ENCODE data around the gene LRRC43.
A peak's percentile ranks its signal among the peaks of the same experiment; 100 is the strongest.

LRRC43 gene

GRCh38 chr12:122216445-122216844 is 33.5 kb downstream of the LRRC43 start:
- H3K4me1 ChIP-seq (ENCODE audit: control insufficient read depth, insufficient read depth, low read length, poor library complexity, severe bottlenecking), result no peaks in the 10 kb centered on the region
- no peak overlapping the region for H3K27ac ChIP-seq (ENCODE audit: insufficient read depth, low read length, poor library complexity, severe bottlenecking)
- no peak for DNase-seq
- H3K27me3 ChIP-seq (replicated peaks; ENCODE audit: control insufficient read depth, insufficient read depth, low read length, poor library complexity, severe bottlenecking), result no peaks in the 10 kb centered on the region
- no peak overlapping the region for H3K4me3 ChIP-seq (ENCODE audit: insufficient read depth, low read depth, low read length, poor library complexity, severe bottlenecking)
- no peaks in the 10 kb centered on the region for H3K9me3 ChIP-seq (ENCODE audit: control insufficient read depth, low read length)
- H3K36me3 ChIP-seq (ENCODE audit: control insufficient read depth, insufficient read depth, low read length), result peaks cover 84% of the 10 kb centered on the region

GRCh38 chr12:122225683-122226365 is 42.9 kb downstream of the LRRC43 start, which contains the start of gene DIABLO:
Gene DIABLO, minus strand, starts transcription at chr12:122226052. Its CDS starts 38 bp downstream, at chr12:122226014.
- no peaks in the 10 kb centered on the region for H3K27me3 ChIP-seq (replicated peaks; ENCODE audit: control insufficient read depth, insufficient read depth, low read length, poor library complexity, severe bottlenecking)
- peak; percentile 100 for DNase-seq
- H3K27ac ChIP-seq (ENCODE audit: insufficient read depth, low read length, poor library complexity, severe bottlenecking), result peak within 1 kb of the TSS; percentile 98
- H3K4me3 ChIP-seq (ENCODE audit: insufficient read depth, low read depth, low read length, poor library complexity, severe bottlenecking), result peak within 1 kb of the TSS; percentile 100
- peaks cover 30% of the 10 kb centered on the region for H3K36me3 ChIP-seq (ENCODE audit: control insufficient read depth, insufficient read depth, low read length)
- H3K4me1 ChIP-seq (ENCODE audit: control insufficient read depth, insufficient read depth, low read length, poor library complexity, severe bottlenecking), result peaks cover 23% of the 10 kb centered on the region
- H3K9me3 ChIP-seq (ENCODE audit: control insufficient read depth, low read length), result no peaks in the 10 kb centered on the region

GRCh38 chr12:122226366-122227125 is 43.6 kb downstream of the LRRC43 start:
- Histone ChIP-seq H3K9me3 (ENCODE audit: control insufficient read depth, low read length) (no peaks in the 10 kb centered on the region), H3K36me3 (ENCODE audit: control insufficient read depth, insufficient read depth, low read length) (peaks cover 31% of the 10 kb centered on the region), H3K27ac (ENCODE audit: insufficient read depth, low read length, poor library complexity, severe bottlenecking) (no peak overlapping the region), H3K27me3 (replicated peaks; ENCODE audit: control insufficient read depth, insufficient read depth, low read length, poor library complexity, severe bottlenecking) (no peaks in the 10 kb centered on the region), H3K4me1 (ENCODE audit: control insufficient read depth, insufficient read depth, low read length, poor library complexity, severe bottlenecking) (peaks cover 23% of the 10 kb centered on the region), H3K4me3 (ENCODE audit: insufficient read depth, low read depth, low read length, poor library complexity, severe bottlenecking) (peak overlapping the region; percentile 48)
- DNase-seq, result no peak

- Histone ChIP-seq H3K4me1 (ENCODE audit: control insufficient read depth, insufficient read depth, low read length, poor library complexity, severe bottlenecking) (peaks cover 23% of the 10 kb centered on the region), H3K9me3 (ENCODE audit: control insufficient read depth, low read length) (no peaks in the 10 kb centered on the region), H3K4me3 (ENCODE audit: insufficient read depth, low read depth, low read length, poor library complexity, severe bottlenecking) (no peak overlapping the region), H3K27me3 (replicated peaks; ENCODE audit: control insufficient read depth, insufficient read depth, low read length, poor library complexity, severe bottlenecking) (no peaks in the 10 kb centered on the region), H3K36me3 (ENCODE audit: control insufficient read depth, insufficient read depth, low read length) (peaks cover 38% of the 10 kb centered on the region), H3K27ac (ENCODE audit: insufficient read depth, low read length, poor library complexity, severe bottlenecking) (no peak overlapping the region)
- peak; percentile 33 to 45 (median 34) for DNase-seq
Observed at GRCh38 chr12:122227341-122227740, 44.4 kb downstream of the LRRC43 start.

- no peak overlapping the region for H3K27ac ChIP-seq (ENCODE audit: insufficient read depth, low read length, poor library complexity, severe bottlenecking)
- peaks cover 23% of the 10 kb centered on the region for H3K4me1 ChIP-seq (ENCODE audit: control insufficient read depth, insufficient read depth, low read length, poor library complexity, severe bottlenecking)
- H3K4me3 ChIP-seq (ENCODE audit: insufficient read depth, low read depth, low read length, poor library complexity, severe bottlenecking), result no peak overlapping the region
- no peaks in the 10 kb centered on the region for H3K9me3 ChIP-seq (ENCODE audit: control insufficient read depth, low read length)
- H3K36me3 ChIP-seq (ENCODE audit: control insufficient read depth, insufficient read depth, low read length), result peaks cover 44% of the 10 kb centered on the region
- no peak for DNase-seq
- no peaks in the 10 kb centered on the region for H3K27me3 ChIP-seq (replicated peaks; ENCODE audit: control insufficient read depth, insufficient read depth, low read length, poor library complexity, severe bottlenecking)
Observed at GRCh38 chr12:122228092-122228491, 45.2 kb downstream of the LRRC43 start.

- H3K27ac ChIP-seq (ENCODE audit: insufficient read depth, low read length, poor library complexity, severe bottlenecking), result no peak overlapping the region
- H3K4me1 ChIP-seq (ENCODE audit: control insufficient read depth, insufficient read depth, low read length, poor library complexity, severe bottlenecking), result peaks cover 11% of the 10 kb centered on the region
- H3K4me3 ChIP-seq (ENCODE audit: insufficient read depth, low read depth, low read length, poor library complexity, severe bottlenecking), result no peak overlapping the region
- no peak for DNase-seq
- peaks cover 56% of the 10 kb centered on the region for H3K36me3 ChIP-seq (ENCODE audit: control insufficient read depth, insufficient read depth, low read length)
- no peaks in the 10 kb centered on the region for H3K27me3 ChIP-seq (replicated peaks; ENCODE audit: control insufficient read depth, insufficient read depth, low read length, poor library complexity, severe bottlenecking)
- H3K9me3 ChIP-seq (ENCODE audit: control insufficient read depth, low read length), result no peaks in the 10 kb centered on the region
Observed at GRCh38 chr12:122230798-122231197, 47.9 kb downstream of the LRRC43 start.

- no peak overlapping the region for H3K4me3 ChIP-seq (ENCODE audit: insufficient read depth, low read depth, low read length, poor library complexity, severe bottlenecking)
- no peaks in the 10 kb centered on the region for H3K9me3 ChIP-seq (ENCODE audit: control insufficient read depth, low read length)
- peaks cover 68% of the 10 kb centered on the region for H3K36me3 ChIP-seq (ENCODE audit: control insufficient read depth, insufficient read depth, low read length)
- no peaks in the 10 kb centered on the region for H3K27me3 ChIP-seq (replicated peaks; ENCODE audit: control insufficient read depth, insufficient read depth, low read length, poor library complexity, severe bottlenecking)
- no peak overlapping the region for H3K27ac ChIP-seq (ENCODE audit: insufficient read depth, low read length, poor library complexity, severe bottlenecking)
- H3K4me1 ChIP-seq (ENCODE audit: control insufficient read depth, insufficient read depth, low read length, poor library complexity, severe bottlenecking), result no peaks in the 10 kb centered on the region
- DNase-seq, result no peak
Observed at GRCh38 chr12:122232691-122233090, 49.8 kb downstream of the LRRC43 start.

- no peak for DNase-seq
- H3K36me3 ChIP-seq (ENCODE audit: control insufficient read depth, insufficient read depth, low read length), result peaks cover 73% of the 10 kb centered on the region
Observed at GRCh38 chr12:122235741-122236140, 52.8 kb downstream of the LRRC43 start.

GRCh38 chr12:122238861-122239260 is 55.9 kb downstream of the LRRC43 start:
- Histone ChIP-seq H3K4me3 (ENCODE audit: insufficient read depth, low read depth, low read length, poor library complexity, severe bottlenecking) (no peak overlapping the region), H3K4me1 (ENCODE audit: control insufficient read depth, insufficient read depth, low read length, poor library complexity, severe bottlenecking) (peaks cover 10% of the 10 kb centered on the region), H3K9me3 (ENCODE audit: control insufficient read depth, low read length) (no peaks in the 10 kb centered on the region), H3K27me3 (replicated peaks; ENCODE audit: control insufficient read depth, insufficient read depth, low read length, poor library complexity, severe bottlenecking) (no peaks in the 10 kb centered on the region), H3K27ac (ENCODE audit: insufficient read depth, low read length, poor library complexity, severe bottlenecking) (no peak overlapping the region), H3K36me3 (ENCODE audit: control insufficient read depth, insufficient read depth, low read length) (peaks cover 50% of the 10 kb centered on the region)
- no peak for DNase-seq

More at GRCh38 chr12:122235741-122236140, 52.8 kb downstream of the LRRC43 start:
- Histone ChIP-seq H3K4me3 (ENCODE audit: insufficient read depth, low read depth, low read length, poor library complexity, severe bottlenecking) (no peak overlapping the region), H3K4me1 (ENCODE audit: control insufficient read depth, insufficient read depth, low read length, poor library complexity, severe bottlenecking) (no peaks in the 10 kb centered on the region), H3K9me3 (ENCODE audit: control insufficient read depth, low read length) (no peaks in the 10 kb centered on the region), H3K27ac (ENCODE audit: insufficient read depth, low read length, poor library complexity, severe bottlenecking) (no peak overlapping the region), H3K27me3 (replicated peaks; ENCODE audit: control insufficient read depth, insufficient read depth, low read length, poor library complexity, severe bottlenecking) (no peaks in the 10 kb centered on the region)

GRCh38 chr12:122243965-122244364 is 61.0 kb downstream of the LRRC43 start:
- Histone ChIP-seq H3K27me3 (replicated peaks; ENCODE audit: control insufficient read depth, insufficient read depth, low read length, poor library complexity, severe bottlenecking) (no peaks in the 10 kb centered on the region), H3K9me3 (ENCODE audit: control insufficient read depth, low read length) (no peaks in the 10 kb centered on the region)
- DNase-seq, result no peak

More at GRCh38 chr12:122243965-122244364, 61.0 kb downstream of the LRRC43 start:
- peaks cover 27% of the 10 kb centered on the region for H3K36me3 ChIP-seq (ENCODE audit: control insufficient read depth, insufficient read depth, low read length)
- peak overlapping the region; percentile 45 for H3K4me3 ChIP-seq (ENCODE audit: insufficient read depth, low read depth, low read length, poor library complexity, severe bottlenecking)
- H3K27ac ChIP-seq (ENCODE audit: insufficient read depth, low read length, poor library complexity, severe bottlenecking), result peak overlapping the region; percentile 64
- peaks cover 20% of the 10 kb centered on the region for H3K4me1 ChIP-seq (ENCODE audit: control insufficient read depth, insufficient read depth, low read length, poor library complexity, severe bottlenecking)
